G401 (cell line): ENCODE results near the gene OCA2. TPM values are rescaled to one million over a fixed set of nuclear protein-coding genes. Genes with fewer than 3 reads are reported as not detected.
"Not testable (repeated sequence)": the region's sequence is repeated elsewhere in the genome, so short reads cannot be mapped to it uniquely, and the experiment has no call there.

Experiments used
- DNase-seq: peaks from one replicate; pipeline ENCODE4 v3.0.0-alpha.2; 2015; ENCODE audit warnings: low spot score
- in situ Hi-C: cut with HindIII; loops from 2 replicates; pipeline ENCODE4 v1.10.0; 2016; ENCODE audit warnings: low sequenced_read_pairs, mixed read lengths
- total RNA-seq: library from RNA; depleted of rRNA; stranded (reverse); fragments of >200 nt; shearing (Covaris generic); gene quantifications from 2 replicates; pipeline ENCODE4 v1.2.3, GENCODE V29; 2014; rRNA removed

The OCA2 gene
- total RNA-seq, result 4.1 TPM in 2 replicates

DNA sequence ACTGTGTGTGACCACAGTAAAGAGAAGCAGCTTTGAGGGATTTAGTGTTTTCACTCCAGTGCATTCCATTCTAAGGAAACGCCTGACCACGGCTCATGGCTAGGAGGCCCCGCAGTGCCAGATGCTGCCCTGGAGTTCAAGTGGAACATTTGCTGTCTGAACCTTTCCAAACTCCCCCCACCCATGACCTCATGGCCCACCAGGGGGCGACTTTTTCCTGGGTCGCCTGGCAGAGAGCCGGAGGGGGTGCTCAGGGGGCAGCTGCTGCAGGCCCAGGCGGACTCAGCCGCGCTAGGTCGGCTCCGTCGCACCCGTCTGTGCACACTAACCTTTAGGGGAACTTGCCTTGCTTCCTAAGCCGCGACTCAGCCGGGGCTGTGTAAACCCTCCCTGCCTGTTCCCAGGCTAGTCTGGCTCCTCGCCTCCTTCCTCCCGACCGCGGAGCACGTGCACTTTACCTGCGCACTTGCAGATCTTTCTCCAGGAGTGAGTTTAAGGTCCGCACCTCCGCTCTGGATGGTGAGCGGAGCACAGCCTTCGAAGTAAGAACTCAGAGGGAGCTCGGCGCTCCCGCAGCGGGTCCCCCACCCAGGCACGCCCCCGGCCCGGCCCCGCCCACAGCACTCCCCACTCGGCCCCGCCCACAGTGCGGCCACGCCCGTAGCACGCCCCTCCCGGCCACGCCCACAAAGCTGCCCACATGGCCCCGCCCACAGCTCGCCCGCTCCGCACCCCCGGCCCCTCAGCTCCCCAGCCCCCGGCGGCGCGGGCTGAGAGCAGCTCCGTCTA lies at the start of gene OCA2:
TSS of gene OCA2 (minus strand) at position 550 of the 789 bp plus-strand sequence. CDS start 17,441 bp downstream, outside the sequence.
- in situ Hi-C loops, result no loop called here
- DNase-seq, result peak; percentile 8

DNA sequence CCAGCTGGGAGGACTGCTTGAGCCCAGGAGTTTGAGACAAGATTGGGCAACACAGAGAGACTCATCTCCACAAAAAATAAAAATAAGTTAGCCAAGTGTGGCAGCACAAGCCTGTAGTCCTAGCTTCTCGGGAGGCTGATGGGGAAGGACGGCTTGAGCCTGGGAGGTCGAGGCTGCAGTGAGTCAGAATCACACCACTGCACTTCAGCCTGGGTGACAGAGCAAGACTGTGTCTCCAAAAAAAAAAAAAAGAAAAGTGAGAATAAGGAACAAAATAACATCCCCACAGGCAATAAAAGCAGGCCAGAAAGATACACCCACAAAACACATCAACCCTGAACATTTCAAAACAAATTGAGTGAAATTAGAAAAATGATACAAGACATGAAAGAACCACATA lies 48.7 kb upstream of the OCA2 start:
- no peak for DNase-seq
- in situ Hi-C loops, result no loop called here

DNA sequence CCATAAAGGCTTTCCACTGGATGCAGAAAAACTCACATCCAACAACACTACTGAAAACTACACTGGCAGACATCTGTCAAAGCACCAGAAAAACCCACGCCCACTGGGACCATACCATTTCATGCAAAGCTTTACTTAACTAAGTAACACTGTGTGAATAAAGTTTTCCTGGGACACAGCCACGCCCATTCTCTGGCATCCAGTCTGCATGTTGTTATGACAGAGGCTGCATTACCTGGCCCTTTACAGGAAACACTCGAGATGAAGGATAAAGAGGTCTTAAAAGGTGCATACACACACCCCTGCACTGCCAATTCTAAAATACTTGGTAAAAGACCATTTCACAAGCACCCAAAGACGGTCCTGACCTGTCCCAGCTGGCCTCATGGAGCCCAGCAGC lies 46.3 kb upstream of the OCA2 start:
- DNase-seq, in situ Hi-C loops: not testable (repeated sequence)

DNA sequence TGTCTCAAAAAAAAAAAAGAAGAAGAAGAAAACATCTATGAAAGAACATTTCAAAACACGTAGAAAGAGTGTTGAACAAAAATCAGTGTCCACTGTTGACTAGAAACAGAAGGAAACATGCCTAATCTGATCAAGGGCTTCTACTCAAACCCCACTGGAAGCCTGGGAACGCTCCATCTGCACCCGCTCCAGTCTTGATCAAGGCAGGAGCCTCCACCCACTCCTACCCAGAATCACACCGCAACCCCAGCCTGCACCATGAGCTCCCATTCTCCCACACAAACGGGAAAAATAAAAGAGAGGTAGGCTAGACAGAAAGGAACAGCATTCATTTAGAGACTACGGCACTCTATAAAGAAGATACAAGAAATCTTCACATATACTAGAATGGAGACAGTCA lies 40.9 kb upstream of the OCA2 start:
- no peak for DNase-seq
- in situ Hi-C loops, result no loop called here

DNA sequence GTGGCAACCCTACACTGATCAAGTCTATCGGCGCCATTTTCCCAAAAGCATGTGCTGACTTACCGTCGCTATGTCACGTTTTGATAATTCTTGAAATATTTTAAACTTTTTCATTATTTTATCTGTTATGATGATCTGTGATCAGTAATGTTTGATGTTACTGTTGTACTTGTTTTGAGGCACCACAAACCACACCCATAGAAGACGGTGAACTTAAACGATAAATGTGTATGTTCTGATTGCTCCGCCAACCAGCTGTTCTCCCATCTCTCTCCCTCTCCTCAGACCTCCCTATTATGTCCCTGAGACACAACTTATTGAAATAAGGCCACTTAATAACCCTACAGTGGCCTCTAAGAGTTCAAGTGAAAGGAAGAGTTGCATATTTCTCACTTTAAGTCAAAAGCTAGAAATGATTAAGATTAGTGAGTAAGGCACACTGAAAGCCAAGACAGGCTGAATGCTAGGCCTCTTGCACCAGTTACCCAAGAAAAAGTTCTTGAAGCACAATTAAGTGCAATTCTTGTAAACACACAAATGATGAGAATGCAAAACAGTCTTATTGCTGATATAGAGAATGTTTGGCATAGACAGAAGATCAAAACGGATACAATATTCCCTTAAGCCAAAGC lies 38.4 kb upstream of the OCA2 start:
- in situ Hi-C loops, DNase-seq: not testable (repeated sequence)

DNA sequence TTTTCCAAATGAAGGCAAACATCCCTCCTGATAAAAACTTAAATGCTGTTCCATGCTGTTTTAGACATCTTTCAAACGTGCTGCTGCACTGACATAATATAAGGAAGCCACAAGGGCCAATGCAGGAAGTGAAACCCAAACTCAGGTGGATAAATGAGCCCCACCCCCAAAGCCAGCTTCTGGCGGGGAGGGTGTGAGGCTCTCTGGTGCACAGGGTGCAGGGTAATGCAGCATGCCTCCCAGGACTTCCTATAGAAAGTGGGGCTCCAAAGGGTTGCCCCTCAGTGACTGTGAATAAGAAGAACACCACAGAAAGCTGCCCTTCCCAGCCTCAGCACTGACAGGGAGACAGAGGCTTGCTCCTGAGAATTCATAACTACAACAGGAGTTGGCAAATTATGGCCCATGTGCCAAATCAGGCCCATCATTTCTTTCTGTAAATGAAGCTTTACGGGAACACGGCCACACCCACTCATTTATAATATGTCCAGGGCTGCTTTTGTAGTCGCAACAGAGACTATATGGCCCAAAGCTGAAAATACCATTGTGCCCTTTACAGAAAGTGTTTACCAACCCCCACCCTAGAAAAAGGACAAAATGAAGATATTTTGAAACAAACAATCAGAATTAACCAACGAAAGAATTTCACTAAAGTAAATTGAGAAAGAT lies 37.3 kb upstream of the OCA2 start:
- DNase-seq, in situ Hi-C loops: not testable (repeated sequence)

DNA sequence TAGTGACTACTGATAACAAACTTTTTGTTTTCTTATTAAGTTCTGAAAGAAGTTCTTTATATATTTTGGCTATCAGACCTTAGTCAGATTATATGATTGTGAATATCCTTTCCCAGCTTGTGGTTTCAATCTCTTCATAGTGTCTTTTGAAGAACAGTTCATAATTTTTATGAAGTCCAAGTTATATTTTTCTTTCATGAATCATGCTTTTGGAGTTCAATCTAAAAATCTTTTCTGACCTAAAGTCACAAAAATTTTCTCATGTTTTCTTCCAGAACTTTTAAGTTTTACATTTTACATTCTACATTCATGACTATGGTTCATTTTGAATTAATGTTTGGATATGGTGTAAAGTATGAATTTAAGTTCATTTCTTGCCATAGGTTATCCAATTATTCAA lies 34.2 kb upstream of the OCA2 start:
- in situ Hi-C loops, result no loop called here
- no peak for DNase-seq

DNA sequence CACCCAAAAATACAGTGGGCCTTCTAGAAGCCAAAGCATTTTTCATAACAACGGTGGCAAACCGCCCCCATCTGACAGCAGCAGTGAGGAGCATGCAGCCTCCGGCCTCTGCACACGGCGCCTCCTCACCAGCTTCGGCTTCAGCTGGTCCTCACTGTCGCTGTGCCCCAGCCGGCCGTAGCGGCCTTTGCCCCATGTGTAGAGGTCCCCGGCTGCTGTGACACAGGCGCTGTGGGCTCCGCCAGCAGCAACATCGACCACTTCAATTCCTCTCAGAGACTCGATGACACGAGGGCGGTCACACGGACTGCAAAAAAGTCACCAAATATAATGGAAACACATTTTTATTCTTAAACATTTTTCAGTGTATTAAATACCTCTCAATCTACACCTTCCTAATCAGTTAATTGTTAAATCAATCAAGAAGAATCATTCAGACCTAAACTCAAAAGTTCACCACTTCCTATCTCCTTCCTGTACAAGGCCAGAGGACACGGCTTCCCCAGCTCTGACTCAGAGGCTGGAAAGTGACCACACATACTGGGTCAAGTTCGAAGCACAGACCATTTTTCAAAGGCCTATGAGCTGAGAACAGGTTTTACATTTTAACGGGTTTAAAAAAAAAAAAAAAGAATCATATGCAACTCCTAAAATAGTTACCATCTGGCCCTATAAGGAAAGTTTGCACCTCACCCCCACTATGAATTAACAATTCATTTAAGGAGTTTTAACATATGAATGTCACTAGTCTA lies 33.6 kb upstream of the OCA2 start:
- no peak for DNase-seq
- in situ Hi-C loops, result no loop called here

DNA sequence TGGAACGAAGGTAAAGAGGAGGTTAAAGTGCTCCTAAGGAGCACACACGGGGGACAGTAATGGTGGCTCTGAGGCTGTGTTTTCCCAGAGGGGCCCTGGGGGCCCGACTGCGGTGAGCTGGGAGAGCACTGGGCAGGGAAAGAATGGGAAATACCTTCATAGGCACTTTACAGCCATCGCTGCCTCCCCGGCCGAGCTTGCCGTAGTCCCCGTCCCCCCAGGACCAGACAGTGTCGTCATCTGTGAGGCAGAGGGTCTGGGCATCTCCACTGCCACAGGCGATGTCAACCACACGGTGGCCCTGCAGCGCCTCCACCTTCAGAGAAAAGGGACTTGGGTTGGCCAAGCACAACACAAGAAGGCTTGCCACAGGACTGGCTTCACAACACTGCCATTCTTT lies 32.8 kb upstream of the OCA2 start:
- no peak for DNase-seq
- in situ Hi-C loops, result no loop called here

DNA sequence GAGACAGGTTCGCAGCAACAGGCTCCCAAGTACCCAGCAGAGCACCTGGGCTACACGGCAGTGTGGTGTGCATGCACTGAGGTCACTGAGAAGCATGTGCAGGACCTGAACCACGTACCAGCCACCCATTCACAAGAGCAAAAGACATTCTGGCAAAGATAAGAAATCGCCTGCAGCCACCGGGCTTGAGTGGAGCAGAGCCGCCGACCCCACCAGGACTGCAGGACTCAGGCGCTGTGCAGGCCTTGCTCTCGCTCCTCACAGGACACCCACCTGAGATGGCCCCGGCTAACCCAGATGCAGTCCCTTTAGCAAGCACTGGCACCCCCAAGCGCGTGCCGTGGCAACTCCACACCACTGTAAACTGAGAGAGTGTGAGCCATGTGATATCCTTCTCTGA lies 32.3 kb upstream of the OCA2 start:
- no peak for DNase-seq
- in situ Hi-C loops, result no loop called here

DNA sequence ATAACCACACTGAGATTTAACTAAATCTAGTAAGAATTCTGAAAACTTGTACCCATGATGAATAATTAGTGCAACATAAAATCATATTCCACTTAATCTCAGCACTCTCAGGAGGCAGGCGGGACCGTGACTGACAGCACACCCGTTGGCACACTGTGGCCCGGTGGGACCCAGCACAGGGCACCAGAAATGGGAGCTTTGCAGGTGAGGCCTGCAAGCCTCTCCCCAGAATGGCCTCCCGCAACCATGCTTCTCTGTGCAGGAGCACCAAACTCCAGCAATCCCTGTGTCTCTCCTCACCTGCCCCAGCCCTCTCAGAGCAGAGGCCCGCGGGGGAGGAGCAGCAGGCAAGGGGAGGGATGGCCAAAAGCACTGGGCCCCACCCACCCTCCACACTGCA lies 31.5 kb upstream of the OCA2 start:
- in situ Hi-C loops, result no loop called here
- DNase-seq, result no peak

DNA sequence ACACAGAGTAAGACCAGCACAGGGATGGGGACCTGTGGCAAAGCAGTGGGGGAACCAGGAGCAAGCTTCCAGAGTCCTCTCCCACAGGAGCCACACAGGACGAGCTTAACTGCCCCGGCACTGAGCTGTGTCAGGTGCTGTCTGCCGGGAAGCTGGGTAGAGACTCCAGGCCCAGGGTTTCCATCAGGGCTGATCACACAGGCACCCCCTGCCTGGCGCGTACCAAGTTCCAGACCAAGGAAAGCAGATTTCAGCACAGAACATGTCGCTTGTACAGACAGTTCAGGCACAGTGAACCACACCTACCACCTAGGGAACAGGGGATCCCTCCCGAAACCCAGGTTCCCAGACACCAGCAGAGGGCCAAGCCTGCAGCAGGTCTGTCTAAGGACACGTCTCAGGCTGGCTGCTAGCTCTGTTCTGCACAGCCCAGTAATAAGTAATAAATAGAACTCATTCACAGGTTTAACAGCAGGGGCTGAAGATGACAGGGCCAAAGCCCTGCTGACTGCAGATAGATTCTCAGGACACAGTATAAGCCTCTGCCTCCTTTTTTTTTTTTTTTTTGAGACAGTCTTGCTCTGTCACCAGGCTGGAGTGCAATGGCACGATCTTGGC lies 30.2 kb upstream of the OCA2 start:
- DNase-seq, result peak; percentile 17
- in situ Hi-C loops, result no loop called here

DNA sequence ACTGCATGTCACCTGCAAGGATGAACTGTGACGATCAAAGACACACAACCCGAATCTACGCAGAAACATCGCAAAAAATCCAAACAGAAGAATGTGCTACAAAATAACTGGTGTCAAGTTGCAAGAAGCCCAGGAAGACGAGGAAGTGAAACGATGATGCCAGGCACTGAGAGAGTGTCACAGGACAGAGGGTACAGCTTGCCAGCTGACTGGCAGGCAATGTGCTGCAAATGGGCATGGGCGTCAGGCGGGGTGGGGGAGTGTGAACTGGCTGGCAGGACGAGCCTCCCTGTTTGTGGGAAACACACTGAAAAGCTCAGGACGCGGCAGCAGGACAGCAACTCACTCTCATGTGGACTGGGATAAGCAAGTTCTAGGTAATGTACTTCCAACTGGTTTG lies 28.9 kb upstream of the OCA2 start:
- in situ Hi-C loops, result no loop called here
- peak; percentile 27 for DNase-seq

DNA sequence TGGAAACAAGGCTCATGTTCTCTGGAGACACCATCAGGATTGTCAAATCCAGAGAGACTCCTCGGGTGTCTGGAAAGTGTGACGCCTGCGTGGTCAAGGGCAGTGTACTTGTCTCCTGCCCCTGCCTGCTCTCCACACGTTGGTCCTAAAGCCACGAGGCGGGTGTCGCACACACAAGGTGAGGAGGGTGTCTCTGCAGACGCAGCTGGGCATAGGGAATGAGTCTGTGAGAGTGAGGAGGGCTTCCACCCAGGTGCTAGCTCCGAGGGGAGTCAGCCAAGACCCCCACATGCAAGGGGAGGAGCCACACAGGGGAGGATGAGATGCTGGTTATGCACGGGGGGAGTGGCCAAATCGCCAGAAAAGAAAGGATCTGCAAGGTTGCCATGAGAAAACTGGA lies 27.9 kb upstream of the OCA2 start:
- DNase-seq, result no peak
- in situ Hi-C loops, result no loop called here

DNA sequence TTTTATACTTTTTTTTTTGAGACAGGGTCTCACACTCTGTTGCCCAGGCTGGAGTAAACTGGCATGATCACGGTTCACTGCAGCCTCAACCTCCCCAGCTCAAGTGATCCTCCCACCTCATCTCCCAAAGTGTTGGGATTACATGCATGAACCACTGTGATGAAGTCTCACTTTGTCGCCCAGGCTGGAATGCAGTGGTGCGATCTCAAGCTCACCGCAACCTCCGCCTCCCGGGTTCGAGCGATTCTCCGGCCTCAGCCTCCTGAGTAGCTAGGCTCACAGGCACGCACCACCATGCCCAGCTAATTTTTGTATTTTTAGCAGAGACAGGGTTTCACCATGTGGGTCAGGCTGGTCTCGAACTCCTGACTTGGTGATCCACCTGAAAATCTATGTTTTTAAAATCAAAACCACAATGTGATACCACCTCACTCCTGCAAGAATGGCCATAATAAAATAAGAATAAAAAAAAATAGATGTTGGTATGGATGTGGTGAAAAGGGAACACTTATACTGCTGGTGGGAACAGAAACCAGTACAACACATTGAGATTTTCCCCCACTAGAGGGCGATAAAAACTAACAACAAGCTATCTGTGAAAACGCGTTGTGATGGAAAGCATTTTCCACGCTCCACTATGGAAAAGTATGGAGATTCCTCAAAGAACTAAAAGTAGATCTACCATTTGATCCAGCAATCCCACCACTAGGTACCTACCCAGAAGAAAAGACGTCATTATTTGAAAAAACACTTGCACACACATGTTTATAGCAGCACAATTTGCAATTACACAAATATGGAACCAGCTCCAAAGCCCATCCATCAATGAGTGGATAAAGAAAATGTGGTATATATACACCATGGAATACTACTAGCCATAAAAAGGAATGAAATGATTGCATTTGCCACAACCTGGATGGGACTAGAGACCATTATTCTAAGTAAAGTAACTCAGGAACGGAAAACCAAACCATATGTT lies 26.8 kb upstream of the OCA2 start:
- DNase-seq, result peak; percentile 75
- in situ Hi-C loops, result no loop called here

DNA sequence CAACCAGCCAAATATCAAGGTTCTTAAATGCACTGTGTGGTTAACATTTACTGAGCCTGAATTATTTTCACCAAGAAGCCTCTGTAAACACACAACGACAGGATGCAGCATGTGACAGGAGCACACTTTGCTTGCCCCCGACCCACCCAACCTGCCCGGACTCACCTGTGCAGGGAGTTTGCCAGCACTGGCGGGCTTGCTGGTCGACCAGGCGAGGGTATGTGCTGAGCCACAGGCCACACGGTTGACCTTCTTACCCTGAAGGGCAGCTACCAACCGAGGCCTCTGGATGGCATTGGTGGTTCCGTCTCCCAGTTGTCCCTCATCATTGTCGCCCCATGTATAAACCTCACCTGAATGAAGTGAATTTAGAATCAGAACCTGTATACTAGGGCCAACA lies 25.7 kb upstream of the OCA2 start:
- in situ Hi-C loops, result no loop called here
- DNase-seq, result no peak

DNA sequence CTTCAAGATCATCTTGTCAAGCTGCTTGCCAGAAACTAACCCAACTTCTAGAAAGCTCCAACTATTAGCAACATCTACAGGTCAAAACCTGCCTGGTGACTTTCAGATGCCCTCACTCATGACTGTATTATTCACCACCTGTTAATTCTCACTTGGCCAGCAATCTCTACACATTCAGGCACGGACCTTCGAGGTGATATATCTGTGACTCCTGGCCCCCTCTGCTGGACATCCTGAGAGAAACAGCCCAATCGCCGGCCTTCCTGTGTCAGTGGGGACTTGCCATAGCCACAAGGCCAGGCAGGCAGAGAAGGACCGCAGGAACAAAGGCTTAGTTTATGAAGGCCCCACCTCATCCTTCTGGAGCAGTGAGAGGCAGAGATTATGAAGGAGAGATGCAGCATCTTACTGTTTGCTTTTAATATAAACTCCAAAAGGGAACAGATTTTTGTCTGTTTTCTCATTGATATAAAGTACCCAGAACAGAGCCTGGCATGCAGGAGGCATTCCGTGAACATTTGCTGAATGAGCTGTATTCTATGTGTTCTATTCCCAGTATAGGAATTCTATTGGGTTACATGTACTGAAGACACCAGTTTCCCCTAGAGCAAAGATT lies 24.4 kb upstream of the OCA2 start:
- in situ Hi-C loops, result no loop called here

More for the DNA sequence above, 24.4 kb upstream of the OCA2 start:
- peak; percentile 90 for DNase-seq
